Umbilical cord (tissue), 2 donors: ENCODE measurements around the gene HDGFL2. TPM values are rescaled to one million over a fixed set of nuclear protein-coding genes. Genes with fewer than 3 reads are reported as not detected.

Source experiments
- DNase-seq: peaks from one replicate; pipeline ENCODE4 v3.0.0-alpha.2; 2015; ENCODE audit warnings: low spot score
- total RNA-seq: library from RNA; depleted of rRNA; stranded (reverse); fragments of >200 nt; gene quantifications from one replicate; pipeline ENCODE4 v1.2.3, GENCODE V29; 2014; ENCODE audit warnings: low replicate concordance; ENCODE audit not compliant: insufficient read depth

Gene HDGFL2
- total RNA-seq, 1 donor from 2014 or later: 27.7 TPM

DNA sequence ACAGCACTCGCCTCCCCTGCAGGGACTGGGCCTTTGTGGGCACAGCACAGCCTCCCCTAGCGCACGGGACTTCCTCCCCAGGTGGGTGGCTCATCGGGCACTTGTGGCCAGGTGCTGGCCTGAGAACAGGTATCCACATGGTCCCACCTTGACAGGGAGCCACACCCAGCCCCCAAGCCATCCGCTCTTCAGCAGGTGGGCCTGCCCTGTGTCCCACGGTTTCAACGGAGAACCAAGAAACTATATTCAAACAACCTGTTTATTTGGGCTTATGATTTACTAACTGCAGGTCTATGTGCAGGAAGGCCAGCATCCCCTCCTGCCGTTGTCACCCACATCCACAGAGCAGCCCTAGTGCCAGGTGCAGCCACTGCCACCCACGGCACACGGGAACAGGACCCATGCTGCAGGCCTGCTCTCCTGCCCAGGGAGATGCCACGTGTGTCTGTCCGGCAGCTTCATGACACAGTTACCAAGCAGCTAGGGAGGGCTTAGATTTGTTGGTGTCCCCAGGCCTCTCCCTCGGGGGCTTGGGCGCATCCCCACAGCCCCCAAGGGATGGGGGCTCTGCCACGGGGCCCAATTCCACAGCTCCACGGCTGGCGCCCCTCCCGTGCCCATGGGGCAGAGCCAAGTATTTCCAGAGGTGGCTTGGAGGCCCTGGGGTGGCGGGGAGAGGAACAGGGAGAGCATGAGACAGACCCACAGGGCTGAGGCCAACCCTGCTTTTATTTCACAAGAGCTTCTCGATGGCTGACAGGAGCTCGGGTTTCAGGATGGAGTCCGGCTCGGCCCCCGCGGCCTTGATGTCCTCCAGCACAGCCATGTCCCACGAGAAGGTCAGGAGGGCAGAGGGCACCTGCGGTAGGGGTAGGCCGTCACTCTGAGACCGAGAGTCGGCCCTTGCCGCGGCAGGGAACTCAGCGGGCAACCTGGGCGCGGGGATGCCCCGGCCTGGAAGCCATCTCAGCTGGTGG, 27.0 kb upstream of the HDGFL2 start:
- no peak for DNase-seq

DNA sequence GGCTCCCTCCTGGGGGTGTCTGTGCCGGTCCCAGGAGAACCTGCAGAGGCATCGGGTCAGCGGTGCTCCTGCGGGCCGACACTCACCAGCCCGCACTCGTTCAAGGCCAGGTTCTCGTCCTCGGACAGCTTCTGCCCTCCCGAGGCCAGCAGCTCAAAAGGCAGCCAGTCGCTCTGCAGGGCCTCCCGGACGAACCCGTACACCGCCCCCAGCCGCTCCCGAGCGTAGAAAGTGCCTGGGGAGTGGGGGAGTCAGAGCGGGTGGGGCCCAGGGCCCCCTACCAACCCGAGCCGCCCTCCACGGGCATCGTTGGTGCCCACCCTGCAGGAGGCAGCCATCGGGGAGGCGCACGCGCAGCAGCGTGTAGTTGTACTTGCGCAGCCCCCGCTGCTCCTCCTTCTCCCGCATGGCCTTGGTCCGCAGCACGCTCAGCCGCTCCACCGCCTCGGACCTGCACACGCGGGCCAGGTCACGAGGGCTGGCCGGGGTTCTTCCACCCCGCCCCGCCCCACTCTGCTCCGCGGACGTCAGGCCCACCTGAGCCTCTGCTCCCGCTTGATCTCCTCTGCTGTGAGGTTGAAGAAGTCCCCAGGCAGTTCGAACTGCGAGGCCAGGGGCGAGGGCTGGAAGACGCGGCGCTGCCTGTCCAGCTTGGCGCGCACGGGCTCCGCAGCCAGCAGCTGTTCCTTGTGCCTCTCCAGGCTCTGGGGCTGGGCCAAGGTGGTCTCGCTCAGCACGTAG, 26.0 kb upstream of the HDGFL2 start:
- no peak for DNase-seq

DNA sequence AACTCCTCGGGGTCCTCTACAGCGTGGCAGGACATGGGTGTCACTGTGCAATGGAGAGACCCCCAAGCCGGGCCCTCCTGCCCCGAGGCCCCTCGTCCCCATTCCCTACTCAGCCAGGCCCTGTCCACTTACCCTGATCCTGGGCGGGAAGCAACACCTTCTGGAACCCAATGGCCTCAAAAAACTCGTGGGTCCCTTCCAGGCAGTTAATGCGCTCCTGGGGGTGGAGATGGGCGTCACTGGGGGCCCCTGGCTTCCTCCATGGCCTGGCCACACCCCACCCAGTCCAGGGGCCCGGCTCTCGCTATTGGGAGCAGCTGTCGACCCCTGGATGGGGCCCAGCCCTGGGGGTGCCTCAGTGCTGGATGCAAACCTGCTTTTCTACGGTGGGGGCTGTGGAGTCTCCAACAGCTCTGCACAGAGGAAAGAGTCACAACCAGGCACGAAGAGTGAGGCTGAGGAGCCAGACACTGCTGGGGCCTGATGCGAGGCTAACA, 25.3 kb upstream of the HDGFL2 start:
- no peak for DNase-seq

DNA sequence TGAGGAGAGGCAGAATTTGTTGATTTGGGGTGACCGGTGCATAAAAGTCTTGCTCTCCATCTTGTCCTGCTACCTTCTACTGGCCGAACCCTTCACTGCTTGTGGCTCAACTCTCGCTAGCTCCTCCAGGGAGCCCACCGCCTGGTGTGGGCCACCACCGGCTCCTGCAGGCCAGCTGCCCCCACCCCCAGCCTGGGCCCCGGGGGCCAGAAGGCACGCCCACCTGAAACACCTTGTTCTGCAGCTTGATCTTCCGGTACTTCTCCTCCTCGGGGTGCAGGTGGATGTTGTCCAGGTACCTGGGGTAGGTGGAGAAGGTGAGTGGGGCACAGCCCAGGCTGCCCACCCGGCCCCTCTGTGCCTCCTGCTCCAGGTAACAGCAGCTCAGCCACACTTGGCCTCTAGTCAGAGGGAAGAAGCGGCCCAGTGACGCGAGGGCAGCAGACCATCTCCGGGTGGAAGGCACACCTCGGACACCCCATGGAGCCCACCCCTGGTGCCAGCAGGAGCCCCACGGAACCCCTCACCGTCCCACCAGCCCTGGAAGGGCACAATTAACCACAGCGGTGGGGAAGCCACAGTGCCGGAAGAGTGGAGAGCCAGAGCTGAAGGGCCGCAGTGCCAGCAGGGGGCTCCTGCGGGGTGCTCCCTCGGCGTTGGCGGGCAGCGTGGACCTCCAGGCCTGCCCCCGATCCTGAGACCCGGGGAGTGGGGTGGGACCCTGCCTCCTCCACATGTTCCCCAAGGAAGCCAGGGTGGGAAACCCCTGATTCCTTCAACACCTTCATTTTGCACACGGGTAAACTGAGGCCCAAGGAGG, 24.6 kb upstream of the HDGFL2 start:
- no peak for DNase-seq

DNA sequence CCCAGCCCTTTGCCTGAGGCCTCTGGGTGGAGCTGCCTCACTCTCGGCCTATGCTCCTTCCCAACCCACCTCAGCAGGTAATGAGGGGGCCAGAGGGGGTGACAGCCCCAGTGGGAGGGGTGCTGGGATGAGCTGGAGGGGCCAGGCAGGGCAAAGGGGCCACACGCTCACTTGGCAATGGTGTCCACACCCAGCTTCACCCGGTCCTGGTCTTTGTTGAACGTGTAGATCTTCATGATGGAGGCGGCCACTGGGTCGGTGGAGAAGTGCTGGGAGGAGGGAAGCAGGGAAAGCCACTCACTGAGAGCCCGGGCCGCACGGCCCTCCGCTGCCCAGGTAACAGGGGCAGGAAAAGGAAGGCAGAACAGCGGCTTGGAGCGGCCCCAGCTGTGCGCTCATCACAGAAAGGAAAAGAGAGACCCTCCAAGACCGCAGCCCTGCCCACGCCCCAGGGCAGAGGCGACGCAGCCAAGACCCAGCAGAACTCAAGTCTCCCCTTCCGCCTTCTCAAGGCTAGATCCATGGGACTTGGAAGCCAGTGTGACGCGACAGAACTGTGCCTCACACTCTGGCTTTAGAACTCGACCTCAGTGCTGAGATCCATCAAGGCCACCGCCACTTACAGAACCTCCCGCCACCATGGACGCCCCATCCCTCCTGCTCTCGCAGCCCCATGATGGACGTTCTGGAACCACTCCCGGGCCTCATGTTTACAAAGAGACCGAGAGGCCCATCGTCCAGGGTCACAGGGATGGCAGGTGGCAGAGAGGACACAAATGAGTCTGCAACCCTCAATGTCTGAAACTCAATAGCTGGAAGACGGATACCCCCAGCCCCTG, 23.7 kb upstream of the HDGFL2 start:
- DNase-seq: no peak

DNA sequence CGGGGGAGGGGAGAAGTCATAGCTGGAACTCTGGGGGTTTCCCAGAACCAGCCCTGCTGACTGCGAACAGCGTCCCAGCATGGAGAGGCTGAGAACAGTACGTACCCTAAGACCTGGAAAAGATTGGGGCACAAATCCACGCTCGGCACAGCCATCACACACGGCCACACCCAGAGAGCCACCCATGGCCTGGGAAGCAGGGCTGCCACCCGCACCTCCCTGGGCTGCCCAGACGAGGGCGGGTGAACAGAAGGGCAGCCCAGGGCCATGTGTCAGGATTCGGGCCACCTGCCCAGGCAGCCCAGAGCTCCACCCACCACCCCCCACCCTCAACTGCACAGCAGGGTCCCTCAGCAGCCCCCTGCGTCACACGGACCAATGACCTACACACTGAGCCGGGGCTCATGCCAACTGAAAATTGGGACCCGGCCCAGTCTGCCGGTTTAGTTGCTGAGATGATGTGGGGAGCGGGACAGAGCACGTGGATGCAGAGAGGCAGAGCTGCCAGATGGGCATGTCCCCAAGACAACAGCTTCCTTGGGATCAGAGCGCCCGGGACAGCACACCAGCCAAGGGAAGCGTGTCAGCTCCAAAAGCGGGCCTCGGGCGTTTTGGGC, 23.0 kb upstream of the HDGFL2 start:
- no peak for DNase-seq

DNA sequence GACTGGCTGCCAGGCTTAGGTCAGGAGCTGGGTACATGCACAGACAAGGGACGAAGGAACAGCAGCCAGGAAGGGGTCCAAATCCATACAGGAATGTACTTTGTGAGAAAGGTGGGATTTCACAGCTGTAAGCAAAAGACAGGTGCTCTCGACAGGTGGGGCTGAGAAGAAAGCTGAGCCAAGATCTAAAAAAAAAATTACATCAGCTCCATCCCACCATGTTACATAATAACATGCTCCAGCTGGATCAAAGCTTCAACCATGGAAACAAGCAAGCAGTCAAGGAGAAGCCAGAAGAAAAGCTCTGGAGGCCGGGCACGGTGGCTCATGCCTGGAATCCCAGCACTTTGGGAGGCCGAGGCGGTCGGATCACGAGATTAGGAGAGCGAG, 22.5 kb upstream of the HDGFL2 start:
- DNase-seq: no peak

DNA sequence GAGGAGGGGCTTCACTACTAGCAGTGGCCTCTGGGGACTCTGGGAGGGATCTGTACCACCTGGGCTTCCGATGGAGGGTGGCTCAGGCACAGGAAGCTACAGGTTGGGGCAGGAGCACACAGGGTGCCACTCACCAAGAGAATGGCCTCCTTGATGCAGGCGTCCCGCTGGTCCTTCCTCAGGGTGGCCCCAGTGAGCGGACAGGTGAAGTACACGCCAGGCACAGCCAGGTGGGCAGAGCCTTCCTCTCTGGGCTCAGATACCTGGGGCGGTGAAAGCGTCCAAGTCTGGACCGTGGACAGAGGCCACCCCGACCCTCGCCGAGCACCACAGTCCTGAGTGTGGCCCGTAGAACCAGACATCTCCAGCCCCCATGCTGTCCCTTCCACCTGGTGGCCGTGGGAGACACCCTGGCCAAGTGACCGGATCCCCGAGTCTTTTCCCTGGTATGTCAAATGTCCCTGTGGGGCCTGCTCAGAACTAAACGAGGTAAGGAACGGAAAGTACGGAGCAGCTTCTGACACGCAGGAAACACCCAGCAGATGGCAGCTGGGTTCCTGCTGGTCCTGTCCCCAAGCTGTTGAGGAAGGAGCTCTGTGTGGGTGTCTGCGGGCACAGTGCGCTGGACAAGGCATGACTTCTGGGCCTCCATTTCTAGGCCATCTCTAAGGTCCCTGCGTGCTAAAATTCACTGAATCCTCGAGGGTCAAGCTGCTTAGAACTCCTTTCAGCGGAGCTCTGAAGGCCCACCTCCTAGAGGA, 19.7 kb upstream of the HDGFL2 start:
- DNase-seq: no peak

DNA sequence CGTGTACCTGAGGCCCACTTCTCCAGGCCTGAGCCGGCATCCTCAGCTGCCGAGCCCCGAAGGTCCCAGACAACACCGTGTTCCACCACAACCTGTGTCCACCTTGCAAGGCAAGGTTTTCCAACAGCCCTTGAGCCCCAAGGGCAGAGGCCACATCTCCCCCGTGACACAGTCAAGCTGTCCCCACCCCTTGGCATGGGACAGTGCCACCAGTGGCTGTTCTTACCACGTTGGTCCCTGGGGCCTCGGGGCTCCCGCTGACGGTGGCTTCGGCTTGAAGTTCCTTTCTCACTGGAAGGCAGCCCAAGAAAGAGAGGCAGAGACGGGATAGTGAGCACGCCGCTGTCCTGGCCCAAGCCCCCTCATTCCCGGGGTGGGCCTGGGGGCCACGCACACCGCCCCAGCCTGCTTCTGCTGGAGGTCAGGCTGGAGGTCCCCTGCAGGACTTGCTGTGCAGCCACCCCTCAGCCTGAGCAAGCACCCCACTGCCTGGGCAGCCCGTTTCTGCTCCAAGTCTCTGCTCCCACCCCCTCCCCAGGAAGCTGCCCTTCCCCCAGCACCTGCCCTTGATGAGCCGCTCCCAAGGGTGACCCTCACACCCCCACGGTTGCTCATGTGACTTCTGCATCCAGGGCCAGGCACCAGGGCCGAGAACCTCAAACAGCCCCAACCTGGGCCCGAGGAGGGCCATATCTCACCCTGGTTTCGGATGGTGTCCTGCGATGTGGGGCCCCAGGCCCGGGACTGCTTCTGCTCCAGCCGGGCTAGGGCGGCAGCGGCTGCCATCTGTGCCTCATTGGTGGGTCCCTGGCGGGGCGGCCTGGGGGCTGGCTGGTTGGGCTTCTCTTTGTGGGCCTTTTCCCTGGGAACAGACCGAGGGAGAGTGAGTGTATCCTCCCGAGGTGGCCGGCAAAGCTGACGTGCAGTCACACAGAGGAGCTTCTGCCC, 18.6 kb upstream of the HDGFL2 start:
- no peak for DNase-seq

DNA sequence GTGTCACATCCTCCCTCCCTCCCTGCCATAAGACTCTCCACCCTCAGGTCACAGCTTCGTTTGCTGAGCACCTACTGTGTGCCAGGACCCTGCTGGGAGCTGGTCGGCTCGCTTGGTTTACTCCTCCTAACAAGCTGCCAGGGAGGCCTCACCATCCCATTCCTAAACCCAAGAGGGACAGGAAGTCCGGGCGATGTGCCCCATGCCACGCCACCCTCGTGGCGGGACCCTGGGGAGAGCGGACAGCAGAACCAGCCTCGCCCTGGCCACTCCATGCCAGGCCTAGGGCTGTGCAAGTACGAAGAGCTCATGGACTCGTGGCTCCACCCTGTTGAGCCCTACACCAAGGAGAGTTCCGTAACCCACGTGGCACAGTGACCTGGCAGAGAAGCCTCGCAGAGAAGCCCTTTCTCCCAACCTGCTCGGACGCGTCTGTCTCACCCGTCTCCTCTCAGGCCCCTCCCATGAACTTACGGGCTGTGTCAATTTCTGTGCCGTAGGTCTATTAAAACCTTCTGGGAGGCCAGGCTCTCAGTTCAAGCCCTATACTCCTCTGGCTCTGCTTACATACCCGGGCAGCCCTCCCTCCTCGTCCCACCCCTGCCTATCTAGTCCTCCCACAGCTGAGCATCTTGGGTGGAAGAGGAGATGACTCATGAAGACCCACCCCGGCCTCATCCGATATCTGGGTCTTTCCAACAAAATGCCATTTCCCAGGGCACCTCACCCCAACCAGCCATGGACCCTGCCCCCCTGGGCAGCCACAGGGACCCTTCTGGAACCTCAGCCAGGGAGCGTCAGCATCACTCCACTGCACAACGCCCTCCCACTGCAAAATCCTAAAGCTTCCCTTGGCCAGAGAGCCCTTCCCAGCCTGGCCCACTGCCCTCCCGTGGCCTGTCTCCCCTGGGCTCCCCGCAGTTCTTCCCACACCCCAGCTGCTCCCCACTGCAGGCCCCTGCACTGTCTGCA, 17.1 kb upstream of the HDGFL2 start:
- DNase-seq: peak; percentile 94

DNA sequence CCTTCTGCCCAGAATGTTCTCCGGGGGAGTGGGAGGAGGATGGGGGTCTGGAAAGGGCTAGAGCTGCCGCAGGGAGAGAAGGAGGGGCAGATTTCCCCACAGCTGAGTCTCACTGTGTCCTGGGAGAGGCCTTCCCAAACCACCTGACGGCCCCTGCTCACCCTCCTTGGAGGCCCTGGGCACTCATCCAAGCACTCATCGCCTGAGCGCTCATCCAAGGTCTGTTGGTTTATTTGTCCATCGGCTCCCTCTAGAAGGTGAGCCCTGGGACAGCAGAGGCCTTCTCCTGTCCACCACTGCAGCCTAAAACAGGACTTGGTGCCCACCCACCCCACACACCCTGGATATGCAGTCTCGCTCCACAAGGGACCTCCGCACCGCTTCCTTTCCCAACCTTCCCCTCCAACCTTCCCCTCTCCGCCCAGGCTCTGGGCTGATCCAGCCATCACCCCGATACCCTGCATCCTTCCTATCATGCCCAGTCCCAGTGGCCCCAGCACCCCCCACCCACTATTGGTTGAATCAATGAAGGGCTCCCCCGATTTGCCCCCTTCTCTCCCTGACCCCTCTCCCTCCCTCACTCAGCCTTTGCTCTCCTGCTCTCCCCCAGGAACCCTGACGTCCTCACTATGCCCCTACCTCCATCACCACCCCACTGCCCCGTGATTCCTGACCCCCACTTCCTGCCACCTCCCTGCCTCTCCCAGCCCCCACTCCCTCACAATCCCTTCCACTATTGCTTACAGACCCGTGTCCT, 16.2 kb upstream of the HDGFL2 start:
- DNase-seq: peak; percentile 86

DNA sequence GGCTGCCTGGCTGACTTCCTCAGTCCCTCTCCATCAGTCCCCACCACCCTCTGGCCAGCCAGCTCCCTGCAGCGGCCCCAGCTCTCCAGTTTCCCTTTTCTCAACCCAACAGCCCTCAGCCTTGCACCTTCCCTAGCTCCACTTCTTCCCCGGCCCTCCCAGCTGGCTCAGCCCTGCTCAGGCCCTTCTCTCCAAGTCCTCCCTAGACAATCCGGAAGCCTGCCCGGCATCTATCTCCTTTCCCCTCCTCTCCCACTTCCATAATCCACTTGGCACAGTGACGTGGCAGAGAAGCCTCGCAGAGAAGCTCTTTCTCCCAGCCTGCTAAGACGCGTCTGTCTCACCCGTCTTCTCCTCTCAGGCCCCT, 15.6 kb upstream of the HDGFL2 start:
- DNase-seq: peak; percentile 95

DNA sequence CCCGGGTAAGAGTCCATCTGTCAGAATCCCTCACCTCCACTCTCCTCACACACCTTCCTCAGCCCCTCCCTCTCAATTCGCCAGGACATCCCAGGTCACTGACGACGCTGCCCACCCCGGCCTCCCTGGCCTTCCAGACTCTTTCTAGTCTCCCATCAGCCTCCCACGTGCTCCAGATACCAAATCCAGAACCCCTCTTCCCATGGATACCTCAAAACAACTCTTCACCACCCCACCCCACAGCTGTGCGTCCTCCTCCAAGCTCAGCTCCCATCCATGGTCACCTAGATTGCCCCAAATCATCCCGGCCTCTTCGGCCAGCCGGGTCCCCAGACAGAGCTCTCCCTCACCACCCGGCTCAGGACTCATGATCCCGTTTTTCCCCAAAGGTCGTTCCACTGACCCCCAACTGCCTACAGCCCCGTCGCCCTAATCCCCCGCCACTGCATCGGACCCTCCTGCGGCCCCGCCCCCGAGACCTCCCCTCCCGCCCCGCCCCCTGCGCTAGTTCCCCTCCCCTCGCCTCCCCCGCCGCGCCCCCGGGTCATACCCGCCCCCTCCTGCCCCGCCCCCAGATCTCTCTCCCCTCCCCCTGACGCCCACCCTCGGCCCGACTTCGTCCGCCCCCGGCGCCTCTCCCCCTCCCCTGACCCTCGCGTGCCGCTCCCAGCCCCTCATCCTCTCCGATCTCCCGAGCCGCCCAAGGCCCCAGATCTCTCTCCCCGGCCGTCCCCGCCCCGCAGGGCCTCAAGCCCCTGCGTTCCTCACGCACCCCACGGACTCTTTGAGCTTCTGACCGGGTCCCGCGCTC, 15.0 kb upstream of the HDGFL2 start:
- DNase-seq: peak; percentile 87

DNA sequence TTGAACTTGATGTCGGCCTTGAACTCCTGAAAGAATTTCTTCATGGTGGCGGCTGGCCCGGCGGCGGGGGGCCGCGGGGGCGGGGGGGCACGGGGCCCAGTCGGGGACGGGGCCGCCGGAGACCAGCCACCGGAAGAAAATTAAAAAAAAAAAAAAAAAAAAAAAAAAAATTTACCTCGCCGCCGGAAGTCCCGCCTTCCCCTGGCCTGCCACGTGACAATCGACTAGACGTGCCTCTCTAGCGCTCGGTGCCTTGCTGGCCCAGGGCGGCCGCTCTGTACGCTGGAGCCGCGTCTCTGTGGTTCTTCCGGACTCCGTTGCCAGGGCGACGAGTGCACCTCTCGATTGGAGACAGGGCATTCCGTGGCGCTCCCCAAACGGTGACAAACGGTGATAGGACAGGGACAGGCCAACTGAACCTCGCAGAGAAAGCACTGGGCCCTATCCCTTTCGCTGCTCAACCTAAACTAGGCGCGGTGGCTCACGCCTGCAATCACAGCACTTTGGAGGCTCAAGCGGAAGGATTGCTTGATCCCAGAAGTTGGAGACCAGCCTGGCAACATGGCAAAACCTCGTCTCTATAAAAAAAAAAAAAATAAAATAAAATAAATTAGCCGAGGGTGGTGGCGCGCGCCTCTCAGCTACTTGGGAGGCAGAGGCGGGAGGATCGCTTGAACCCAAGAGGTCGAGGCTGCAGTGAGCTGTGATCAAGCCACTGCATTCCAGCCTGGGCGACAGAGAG, 14.3 kb upstream of the HDGFL2 start, which contains the start of gene UBXN6:
UBXN6 (minus strand) TSS at position 141 of the 742 bp plus-strand sequence; CDS start at position 44, 97 bp downstream.
- peak; percentile 99 for DNase-seq
